GM12878 (cell line): ENCODE measurements around the gene PHYH.

ENCODE experiments used
- MTA3 ChIP-seq: IDR thresholded peaks from 2 replicates; pipeline ENCODE4 v1.6.1; 2012; ENCODE audit warnings: low read length, inconsistent platforms, borderline replicate concordance
- NFYA ChIP-seq: IDR thresholded peaks from 2 replicates; pipeline ENCODE4 v1.6.1; 2011; ENCODE audit warnings: low read depth, mild to moderate bottlenecking, low read length, improper control_type of control experiment, borderline replicate concordance
- POLR2AphosphoS5 ChIP-seq: IDR thresholded peaks from 2 replicates; pipeline ENCODE4 v1.6.1; 2011; ENCODE audit warnings: mild to moderate bottlenecking, low read length, inconsistent platforms
- RCOR1 ChIP-seq: conservative IDR thresholded peaks from 2 replicates; pipeline ENCODE4 v1.6.1; 2012; ENCODE audit warnings: low read depth, low read length, improper control_type of control experiment

DNA sequence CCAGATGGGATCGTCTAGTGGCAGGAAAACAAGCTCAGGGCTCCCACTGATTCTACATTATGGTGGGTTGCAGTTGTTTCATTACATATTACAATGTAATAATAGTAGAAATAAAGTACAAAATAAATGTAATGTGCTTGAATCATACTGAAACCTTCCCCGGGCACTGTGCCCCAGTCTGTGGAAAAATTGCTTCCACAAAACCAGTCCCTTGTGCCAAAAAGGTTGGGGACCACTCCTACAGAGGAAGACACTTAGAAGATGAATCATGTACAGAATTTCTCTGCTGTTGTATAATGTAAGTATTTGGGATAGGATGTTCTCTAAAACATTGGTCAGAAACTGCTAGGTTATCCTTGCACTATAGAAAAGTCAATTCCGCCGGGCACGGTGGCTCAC lies 11.3 kb upstream of the PHYH start:
- TF ChIP-seq NFYA (no peak), RCOR1 (no peak), POLR2AphosphoS5 (no peak), MTA3 (no peak)
